KMS-11 (cell line): ENCODE results near the gene PRELID3B.

Experiments
- H2AFZ ChIP-seq: fragments of 200-600 bp; sonication (generic); 2 replicates; pipeline ENCODE4 v1.6.1; 2016; ENCODE audit warnings: antibody characterized with exemption, mixed run types, low read depth
- H3K27ac ChIP-seq: fragments of 200-600 bp; sonication (generic); 2 replicates; pipeline ENCODE4 v1.6.1; 2016; ENCODE audit warnings: mild to moderate bottlenecking, mixed run types
- H3K27me3 ChIP-seq: fragments of 200-600 bp; sonication (generic); 2 replicates; pipeline ENCODE4 v1.6.1; 2017; ENCODE audit warnings: mild to moderate bottlenecking, low read depth, mixed run types, moderate library complexity; ENCODE audit not compliant: insufficient read depth
- H3K36me3 ChIP-seq: fragments of 200-600 bp; sonication (generic); 2 replicates; pipeline ENCODE4 v1.6.1; 2017; ENCODE audit warnings: mild to moderate bottlenecking, mixed run types; ENCODE audit not compliant: insufficient read depth
- H3K4me1 ChIP-seq: fragments of 200-600 bp; sonication (generic); 2 replicates; pipeline ENCODE4 v1.6.1; 2016; ENCODE audit warnings: mild to moderate bottlenecking, low read depth, mixed run types; ENCODE audit not compliant: poor library complexity, severe bottlenecking
- H3K4me2 ChIP-seq: fragments of 200-600 bp; sonication (generic); 2 replicates; pipeline ENCODE4 v1.7.0; 2016; ENCODE audit warnings: mild to moderate bottlenecking, mixed run types
- H3K4me3 ChIP-seq: fragments of 200-600 bp; sonication (generic); IDR thresholded peaks from 2 replicates; pipeline ENCODE4 v1.6.1; 2017; ENCODE audit warnings: low read depth, low read length, mixed read lengths; ENCODE audit not compliant: insufficient read depth
- H3K79me2 ChIP-seq: fragments of 200-600 bp; sonication (generic); 2 replicates; pipeline ENCODE4 v1.6.1; 2016; ENCODE audit warnings: low read depth, mixed run types; ENCODE audit not compliant: insufficient read depth
- H3K9ac ChIP-seq: fragments of 200-600 bp; sonication (generic); 2 replicates; pipeline ENCODE4 v1.6.1; 2016; ENCODE audit warnings: mild to moderate bottlenecking, mixed run types
- H4K20me1 ChIP-seq: fragments of 200-600 bp; sonication (generic); 2 replicates; pipeline ENCODE4 v1.6.1; 2016; ENCODE audit warnings: mild to moderate bottlenecking, mixed run types; ENCODE audit not compliant: insufficient read depth
- TF ChIP-seq, protein P1 (sequence below): fragments of 200-600 bp; sonication (generic); conservative IDR thresholded peaks from 2 replicates; pipeline ENCODE4 v1.6.1; 2017; ENCODE audit warnings: low read depth, mild to moderate bottlenecking, antibody characterized with exemption, low read length, moderate library complexity, mixed read lengths

The PRELID3B gene

DNA sequence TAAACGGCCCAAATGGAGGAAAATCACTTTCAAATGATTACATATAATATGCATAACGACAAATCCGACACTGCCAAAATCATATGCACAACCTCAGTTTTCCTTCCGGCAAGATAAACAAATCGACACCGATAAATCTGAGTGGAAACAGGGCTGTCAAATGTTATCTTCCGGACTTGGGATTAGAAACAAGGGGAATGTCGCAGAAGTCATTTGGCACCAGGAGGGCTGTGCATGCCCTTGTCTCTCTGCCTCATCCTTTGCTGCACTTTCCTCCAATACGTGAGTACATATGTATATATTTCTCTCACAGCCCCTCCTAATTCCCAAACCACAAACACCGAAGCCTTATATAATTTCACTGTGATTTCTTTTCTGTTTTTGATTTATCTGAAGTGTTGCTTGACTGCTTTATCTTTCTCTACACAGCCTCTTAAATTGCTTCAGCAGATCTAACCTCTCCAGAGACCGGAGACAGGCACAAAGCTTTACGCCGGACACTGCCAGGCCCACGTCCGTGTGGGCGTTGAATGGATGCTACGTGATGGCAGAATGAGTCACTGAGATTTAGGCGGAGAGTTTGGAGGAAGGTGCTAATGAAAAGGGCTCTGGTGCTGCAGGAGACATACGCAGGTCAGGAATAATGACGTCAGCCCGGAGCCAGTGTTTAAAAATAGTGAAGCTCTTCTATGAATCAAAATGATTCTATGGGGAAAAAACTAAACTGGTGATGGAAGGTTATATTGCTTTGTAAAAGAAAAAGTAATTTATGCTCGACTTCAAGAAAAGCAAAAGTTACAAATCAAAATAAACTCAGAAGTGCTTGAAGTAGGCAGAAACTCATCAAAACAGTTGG is 21.0 kb upstream of the PRELID3B start:
- Histone ChIP-seq H3K27me3 (no peaks in the 10 kb centered on the region), H4K20me1 (no peaks in the 10 kb centered on the region), H3K27ac (no peak overlapping the region), H3K4me2 (no peak overlapping the region), H3K9ac (no peak overlapping the region), H3K36me3 (no peaks in the 10 kb centered on the region), H3K4me3 (no peak overlapping the region), H2AFZ (no peak overlapping the region), H3K4me1 (no peaks in the 10 kb centered on the region), H3K79me2 (no peaks in the 10 kb centered on the region)
- TF ChIP-seq, protein P1, sequence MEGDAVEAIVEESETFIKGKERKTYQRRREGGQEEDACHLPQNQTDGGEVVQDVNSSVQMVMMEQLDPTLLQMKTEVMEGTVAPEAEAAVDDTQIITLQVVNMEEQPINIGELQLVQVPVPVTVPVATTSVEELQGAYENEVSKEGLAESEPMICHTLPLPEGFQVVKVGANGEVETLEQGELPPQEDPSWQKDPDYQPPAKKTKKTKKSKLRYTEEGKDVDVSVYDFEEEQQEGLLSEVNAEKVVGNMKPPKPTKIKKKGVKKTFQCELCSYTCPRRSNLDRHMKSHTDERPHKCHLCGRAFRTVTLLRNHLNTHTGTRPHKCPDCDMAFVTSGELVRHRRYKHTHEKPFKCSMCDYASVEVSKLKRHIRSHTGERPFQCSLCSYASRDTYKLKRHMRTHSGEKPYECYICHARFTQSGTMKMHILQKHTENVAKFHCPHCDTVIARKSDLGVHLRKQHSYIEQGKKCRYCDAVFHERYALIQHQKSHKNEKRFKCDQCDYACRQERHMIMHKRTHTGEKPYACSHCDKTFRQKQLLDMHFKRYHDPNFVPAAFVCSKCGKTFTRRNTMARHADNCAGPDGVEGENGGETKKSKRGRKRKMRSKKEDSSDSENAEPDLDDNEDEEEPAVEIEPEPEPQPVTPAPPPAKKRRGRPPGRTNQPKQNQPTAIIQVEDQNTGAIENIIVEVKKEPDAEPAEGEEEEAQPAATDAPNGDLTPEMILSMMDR, result no peak

DNA sequence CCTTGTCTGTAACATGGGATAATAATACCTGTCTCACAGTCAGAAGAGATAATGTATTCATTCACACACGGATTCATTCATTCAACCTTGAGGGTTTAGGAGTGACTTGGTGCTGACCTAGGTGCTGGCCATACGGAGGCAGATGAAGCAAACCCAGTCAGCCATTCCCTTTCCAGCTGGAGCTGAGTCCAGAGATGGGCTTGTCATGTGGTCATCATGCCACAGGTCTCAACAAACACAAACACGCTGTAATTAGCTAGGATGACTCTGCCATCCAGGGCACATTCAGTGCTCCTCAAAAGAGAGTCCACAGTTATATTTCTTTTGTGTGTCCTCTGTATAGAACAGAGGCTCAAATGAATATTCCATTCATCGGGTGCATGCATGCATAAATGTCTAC is 19.5 kb upstream of the PRELID3B start:
- TF ChIP-seq, protein P1, result no peak
- H2AFZ ChIP-seq, result no peak overlapping the region
- H3K79me2 ChIP-seq, result no peaks in the 10 kb centered on the region
- no peak overlapping the region for H3K27ac ChIP-seq
- H3K4me2 ChIP-seq, result no peak overlapping the region
- H3K9ac ChIP-seq, result no peak overlapping the region
- H3K27me3 ChIP-seq, result no peaks in the 10 kb centered on the region
- no peaks in the 10 kb centered on the region for H4K20me1 ChIP-seq
- H3K4me3 ChIP-seq, result no peak overlapping the region
- H3K36me3 ChIP-seq, result no peaks in the 10 kb centered on the region
- no peaks in the 10 kb centered on the region for H3K4me1 ChIP-seq

DNA sequence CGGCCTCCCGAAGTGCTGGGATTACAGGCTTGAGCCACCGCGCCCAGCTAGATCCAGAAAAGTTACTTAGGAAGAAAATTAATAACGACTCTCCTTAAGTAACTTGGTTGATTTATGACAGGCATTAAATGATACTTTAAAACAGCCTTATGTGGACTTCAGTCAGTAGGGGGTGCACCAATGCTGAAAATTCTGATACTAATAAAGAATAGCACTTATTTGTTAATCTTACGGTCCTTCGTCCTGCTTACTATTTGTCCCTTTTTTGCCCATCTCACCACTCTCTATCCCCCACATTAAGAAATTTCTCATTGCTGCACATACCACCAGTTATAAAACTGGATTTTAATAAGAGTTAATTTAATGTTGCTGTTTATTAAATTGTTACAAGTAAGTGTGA is 12.7 kb upstream of the PRELID3B start:
- no peaks in the 10 kb centered on the region for H3K27me3 ChIP-seq
- H3K4me1 ChIP-seq, result no peaks in the 10 kb centered on the region
- no peak overlapping the region for H3K4me3 ChIP-seq
- H3K27ac ChIP-seq, result no peak overlapping the region
- H2AFZ ChIP-seq, result no peak overlapping the region
- no peaks in the 10 kb centered on the region for H4K20me1 ChIP-seq
- no peaks in the 10 kb centered on the region for H3K79me2 ChIP-seq
- no peak overlapping the region for H3K9ac ChIP-seq
- TF ChIP-seq, protein P1, result peak; percentile 31; the same call in 1 of the 2 replicates
- H3K36me3 ChIP-seq, result no peaks in the 10 kb centered on the region
- H3K4me2 ChIP-seq, result no peak overlapping the region

DNA sequence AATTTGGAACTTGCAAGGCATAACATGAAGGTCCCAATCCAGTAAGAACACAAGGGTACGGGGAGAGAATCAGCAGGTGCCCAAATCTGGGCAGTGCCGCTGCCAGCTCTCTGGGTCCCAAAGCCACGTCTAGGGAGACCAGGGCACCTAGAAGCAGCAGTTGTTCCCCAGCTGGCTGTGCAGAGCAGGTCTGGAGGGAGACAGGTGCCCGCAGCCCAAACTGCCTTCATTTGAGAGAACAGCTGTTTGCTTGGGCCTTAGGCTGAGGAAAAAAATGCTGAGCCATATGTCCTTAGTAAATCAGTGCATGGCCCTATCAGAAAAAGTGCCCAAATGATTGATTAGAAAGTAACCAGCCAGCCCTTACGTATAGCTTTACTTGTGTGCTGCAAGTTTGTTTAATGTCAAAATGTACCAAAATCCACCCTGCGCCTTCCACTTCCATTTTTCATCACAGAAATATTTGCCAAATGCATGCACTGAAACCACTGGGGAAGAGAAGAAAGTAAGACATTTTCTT is 9.1 kb upstream of the PRELID3B start:
- no peak overlapping the region for H3K4me3 ChIP-seq
- H2AFZ ChIP-seq, result no peak overlapping the region
- no peaks in the 10 kb centered on the region for H3K27me3 ChIP-seq
- no peaks in the 10 kb centered on the region for H3K4me1 ChIP-seq
- TF ChIP-seq, protein P1, result no peak
- no peaks in the 10 kb centered on the region for H3K79me2 ChIP-seq
- no peak overlapping the region for H3K9ac ChIP-seq
- H3K4me2 ChIP-seq, result no peak overlapping the region
- no peak overlapping the region for H3K27ac ChIP-seq
- H3K36me3 ChIP-seq, result no peaks in the 10 kb centered on the region
- no peaks in the 10 kb centered on the region for H4K20me1 ChIP-seq
